Measurements from ENCODE around the gene NSUN6.

NSUN6 gene

GRCh38 chr10:18680754-18681153 is 29.4 kb upstream of the NSUN6 start:
- Histone ChIP-seq H3K27me3 (ENCODE audit: control insufficient read depth, insufficient read depth, low read length) (no peaks in the 10 kb centered on the region), H3K4me3 (ENCODE audit: low read length) (no peak overlapping the region), H3K4me1 (ENCODE audit: control insufficient read depth, insufficient read depth, low read length) (no peaks in the 10 kb centered on the region), H3K9ac (ENCODE audit: low read length) (no peak overlapping the region), H3K27ac (ENCODE audit: low read depth, low read length) (no peak overlapping the region), H3K36me3 (ENCODE audit: control insufficient read depth, insufficient read depth, low read length) (no peaks in the 10 kb centered on the region)

- no peak overlapping the region for H3K27ac ChIP-seq (ENCODE audit: low read depth, low read length)
- H3K36me3 ChIP-seq (ENCODE audit: control insufficient read depth, insufficient read depth, low read length) = peaks cover 3% of the 10 kb centered on the region
- H3K9ac ChIP-seq (ENCODE audit: low read length) = no peak overlapping the region
- no peaks in the 10 kb centered on the region for H3K27me3 ChIP-seq (ENCODE audit: control insufficient read depth, insufficient read depth, low read length)
- H3K4me1 ChIP-seq (ENCODE audit: control insufficient read depth, insufficient read depth, low read length) = no peaks in the 10 kb centered on the region
- H3K4me3 ChIP-seq (ENCODE audit: low read length) = no peak overlapping the region
These were observed 23.9 kb upstream of the NSUN6 start for GRCh38 chr10:18675086-18675801.

- H3K27me3 ChIP-seq (ENCODE audit: control insufficient read depth, insufficient read depth, low read length) = no peaks in the 10 kb centered on the region
- H3K27ac ChIP-seq (ENCODE audit: low read depth, low read length) = no peak overlapping the region
- H3K4me1 ChIP-seq (ENCODE audit: control insufficient read depth, insufficient read depth, low read length) = no peaks in the 10 kb centered on the region
These were observed 16.6 kb upstream of the NSUN6 start for GRCh38 chr10:18668026-18668425.

GRCh38 chr10:18666810-18667209 is 15.4 kb upstream of the NSUN6 start:
- no peaks in the 10 kb centered on the region for H3K4me1 ChIP-seq (ENCODE audit: control insufficient read depth, insufficient read depth, low read length)
- no peak overlapping the region for H3K4me3 ChIP-seq (ENCODE audit: low read length)
- H3K36me3 ChIP-seq (ENCODE audit: control insufficient read depth, insufficient read depth, low read length) = peaks cover 2% of the 10 kb centered on the region
- H3K27ac ChIP-seq (ENCODE audit: low read depth, low read length) = no peak overlapping the region
- H3K9ac ChIP-seq (ENCODE audit: low read length) = no peak overlapping the region
- no peaks in the 10 kb centered on the region for H3K27me3 ChIP-seq (ENCODE audit: control insufficient read depth, insufficient read depth, low read length)

More at GRCh38 chr10:18668026-18668425, 16.6 kb upstream of the NSUN6 start:
- Histone ChIP-seq H3K36me3 (ENCODE audit: control insufficient read depth, insufficient read depth, low read length) (peaks cover 2% of the 10 kb centered on the region), H3K4me3 (ENCODE audit: low read length) (no peak overlapping the region), H3K9ac (ENCODE audit: low read length) (no peak overlapping the region)

- Histone ChIP-seq H3K4me3 (ENCODE audit: low read length) (no peak overlapping the region), H3K27me3 (ENCODE audit: control insufficient read depth, insufficient read depth, low read length) (no peaks in the 10 kb centered on the region), H3K9ac (ENCODE audit: low read length) (no peak overlapping the region), H3K36me3 (ENCODE audit: control insufficient read depth, insufficient read depth, low read length) (peaks cover 2% of the 10 kb centered on the region), H3K27ac (ENCODE audit: low read depth, low read length) (no peak overlapping the region), H3K4me1 (ENCODE audit: control insufficient read depth, insufficient read depth, low read length) (peaks cover 5% of the 10 kb centered on the region)
These were observed 14.6 kb upstream of the NSUN6 start for GRCh38 chr10:18665815-18666558.

GRCh38 chr10:18664841-18665478 is 13.6 kb upstream of the NSUN6 start:
- H3K27me3 ChIP-seq (ENCODE audit: control insufficient read depth, insufficient read depth, low read length) = no peaks in the 10 kb centered on the region
- no peak overlapping the region for H3K9ac ChIP-seq (ENCODE audit: low read length)
- H3K36me3 ChIP-seq (ENCODE audit: control insufficient read depth, insufficient read depth, low read length) = peaks cover 2% of the 10 kb centered on the region
- H3K4me3 ChIP-seq (ENCODE audit: low read length) = no peak overlapping the region
- no peak overlapping the region for H3K27ac ChIP-seq (ENCODE audit: low read depth, low read length)
- H3K4me1 ChIP-seq (ENCODE audit: control insufficient read depth, insufficient read depth, low read length) = peaks cover 5% of the 10 kb centered on the region

GRCh38 chr10:18660816-18661431 is 9.5 kb upstream of the NSUN6 start:
- H3K4me3 ChIP-seq (ENCODE audit: low read length) = peak overlapping the region; percentile 2
- no peaks in the 10 kb centered on the region for H3K36me3 ChIP-seq (ENCODE audit: control insufficient read depth, insufficient read depth, low read length)
- H3K4me1 ChIP-seq (ENCODE audit: control insufficient read depth, insufficient read depth, low read length) = peaks cover 13% of the 10 kb centered on the region
- H3K27ac ChIP-seq (ENCODE audit: low read depth, low read length) = no peak overlapping the region
- no peaks in the 10 kb centered on the region for H3K27me3 ChIP-seq (ENCODE audit: control insufficient read depth, insufficient read depth, low read length)
- no peak overlapping the region for H3K9ac ChIP-seq (ENCODE audit: low read length)

GRCh38 chr10:18659819-18660535 is 8.6 kb upstream of the NSUN6 start:
- peak overlapping the region; percentile 97 for H3K27ac ChIP-seq (ENCODE audit: low read depth, low read length)
- peak overlapping the region; percentile 91 for H3K9ac ChIP-seq (ENCODE audit: low read length)
- no peaks in the 10 kb centered on the region for H3K27me3 ChIP-seq (ENCODE audit: control insufficient read depth, insufficient read depth, low read length)
- H3K36me3 ChIP-seq (ENCODE audit: control insufficient read depth, insufficient read depth, low read length) = no peaks in the 10 kb centered on the region
- peaks cover 13% of the 10 kb centered on the region for H3K4me1 ChIP-seq (ENCODE audit: control insufficient read depth, insufficient read depth, low read length)
- peak overlapping the region; percentile 99 for H3K4me3 ChIP-seq (ENCODE audit: low read length)

- H3K27me3 ChIP-seq (ENCODE audit: control insufficient read depth, insufficient read depth, low read length) = no peaks in the 10 kb centered on the region
- peak within 1 kb of the TSS; percentile 99 for H3K4me3 ChIP-seq (ENCODE audit: low read length)
These were observed 7.9 kb upstream of the NSUN6 start, which contains the start of gene ARL5B for GRCh38 chr10:18659125-18659818. ARL5B (plus strand) TSS chr10:18659431; CDS start chr10:18659638, 207 bp downstream.

GRCh38 chr10:18658271-18659124 is 7.1 kb upstream of the NSUN6 start:
- no peaks in the 10 kb centered on the region for H3K27me3 ChIP-seq (ENCODE audit: control insufficient read depth, insufficient read depth, low read length)
- H3K27ac ChIP-seq (ENCODE audit: low read depth, low read length) = peak overlapping the region; percentile 97
- peak overlapping the region; percentile 99 for H3K9ac ChIP-seq (ENCODE audit: low read length)
- H3K4me3 ChIP-seq (ENCODE audit: low read length) = peak overlapping the region; percentile 99
- peaks cover 13% of the 10 kb centered on the region for H3K4me1 ChIP-seq (ENCODE audit: control insufficient read depth, insufficient read depth, low read length)
- no peaks in the 10 kb centered on the region for H3K36me3 ChIP-seq (ENCODE audit: control insufficient read depth, insufficient read depth, low read length)

More at GRCh38 chr10:18659125-18659818, 7.9 kb upstream of the NSUN6 start, which contains the start of gene ARL5B:
- Histone ChIP-seq H3K4me1 (ENCODE audit: control insufficient read depth, insufficient read depth, low read length) (peaks cover 13% of the 10 kb centered on the region), H3K36me3 (ENCODE audit: control insufficient read depth, insufficient read depth, low read length) (no peaks in the 10 kb centered on the region), H3K9ac (ENCODE audit: low read length) (peak within 1 kb of the TSS; percentile 99), H3K27ac (ENCODE audit: low read depth, low read length) (peak within 1 kb of the TSS; percentile 97)

- Histone ChIP-seq H3K4me3 (ENCODE audit: low read length) (no peak overlapping the region), H3K9ac (ENCODE audit: low read length) (no peak overlapping the region), H3K27me3 (ENCODE audit: control insufficient read depth, insufficient read depth, low read length) (no peaks in the 10 kb centered on the region)
These were observed 5.3 kb upstream of the NSUN6 start for GRCh38 chr10:18656724-18657123.

More at GRCh38 chr10:18656724-18657123, 5.3 kb upstream of the NSUN6 start:
- Histone ChIP-seq H3K4me1 (ENCODE audit: control insufficient read depth, insufficient read depth, low read length) (peaks cover 15% of the 10 kb centered on the region), H3K36me3 (ENCODE audit: control insufficient read depth, insufficient read depth, low read length) (no peaks in the 10 kb centered on the region), H3K27ac (ENCODE audit: low read depth, low read length) (no peak overlapping the region)

All from rectal smooth muscle tissue (tissue), 1 donor.